Stimulated activated effector memory CD8-positive, alpha-beta T cell treated with anti-CD3 and anti-CD28 coated beads, Interleukin-12 subunit alpha, Interleukin-12 subunit beta, amount 100 ng/mL, for 72 hours (primary cell): ENCODE results near the gene TIMP1.
"Not testable (repeated sequence)": the region's sequence is repeated elsewhere in the genome, so short reads cannot be mapped to it uniquely, and the experiment has no call there.

Experiments
- ATAC-seq: fragments of 150-1000 bp; cut with Tn5 transposase; 2 replicates; pipeline ENCODE4 v1.10.0; 2021
- DNase-seq, 2 donors: peaks; one replicate each; pipeline ENCODE4 v3.0.0; 2021 to 2022; ENCODE audit warnings: low spot score in 2 of 2
- H3K27ac Mint-ChIP-seq: one replicate; pipeline ENCODE4 v1.8.0; 2022; ENCODE audit warnings: mild to moderate bottlenecking, mixed read lengths
- H3K36me3 Mint-ChIP-seq: one replicate; pipeline ENCODE4 v1.8.0; 2022; ENCODE audit warnings: mild to moderate bottlenecking, mixed read lengths
- H3K4me1 Mint-ChIP-seq: one replicate; pipeline ENCODE4 v1.8.0; 2022; ENCODE audit warnings: mixed read lengths
- H3K4me3 Mint-ChIP-seq: one replicate; pipeline ENCODE4 v1.8.0; 2022; ENCODE audit warnings: mild to moderate bottlenecking, mixed read lengths
- H3K9me3 Mint-ChIP-seq: one replicate; pipeline ENCODE4 v1.8.0; 2022; ENCODE audit warnings: mixed read lengths

The TIMP1 gene

DNA sequence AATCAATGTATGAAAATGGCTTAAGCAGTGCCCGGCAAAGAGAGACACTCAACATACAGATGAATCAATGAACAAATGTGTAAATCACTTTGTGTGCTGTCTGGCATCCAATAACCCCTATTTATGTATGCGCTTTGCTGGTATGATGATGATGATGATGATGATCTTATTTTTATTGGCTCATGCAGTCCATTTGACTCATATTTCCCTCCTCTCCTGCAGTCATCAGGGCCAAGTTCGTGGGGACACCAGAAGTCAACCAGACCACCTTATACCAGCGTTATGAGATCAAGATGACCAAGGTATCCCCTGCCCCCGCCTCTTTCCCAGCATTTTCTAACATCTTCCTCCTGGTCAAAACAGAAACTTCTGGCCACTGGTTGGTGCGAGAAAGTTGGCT, 2.5 kb downstream of the TIMP1 start:
- no peak overlapping the region for H3K27ac Mint-ChIP-seq
- H3K4me3 Mint-ChIP-seq: no peak overlapping the region
- peaks cover 10% of the 10 kb centered on the region for H3K36me3 Mint-ChIP-seq
- ATAC-seq (no peak), DNase-seq (no peak)
- H3K4me1 Mint-ChIP-seq: peaks cover 34% of the 10 kb centered on the region
- H3K9me3 Mint-ChIP-seq: no peaks in the 10 kb centered on the region

DNA sequence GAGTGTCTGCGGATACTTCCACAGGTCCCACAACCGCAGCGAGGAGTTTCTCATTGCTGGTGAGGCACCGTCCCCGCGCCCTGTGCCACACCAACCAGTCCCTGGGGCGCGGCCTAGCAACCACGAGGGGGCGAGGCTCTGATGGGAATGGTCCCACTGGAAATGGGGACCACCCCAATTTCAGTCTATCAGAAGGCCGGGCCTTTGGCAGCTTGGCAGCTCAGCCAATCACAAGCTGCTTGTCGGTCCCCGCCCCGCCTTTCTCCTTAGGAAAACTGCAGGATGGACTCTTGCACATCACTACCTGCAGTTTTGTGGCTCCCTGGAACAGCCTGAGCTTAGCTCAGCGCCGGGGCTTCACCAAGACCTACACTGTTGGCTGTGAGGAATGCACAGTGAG, 3.0 kb downstream of the TIMP1 start:
- ATAC-seq (no peak), DNase-seq (no peak)
- no peaks in the 10 kb centered on the region for H3K9me3 Mint-ChIP-seq
- no peak overlapping the region for H3K4me3 Mint-ChIP-seq
- H3K27ac Mint-ChIP-seq: no peak overlapping the region
- H3K36me3 Mint-ChIP-seq: peaks cover 10% of the 10 kb centered on the region
- peaks cover 30% of the 10 kb centered on the region for H3K4me1 Mint-ChIP-seq

DNA sequence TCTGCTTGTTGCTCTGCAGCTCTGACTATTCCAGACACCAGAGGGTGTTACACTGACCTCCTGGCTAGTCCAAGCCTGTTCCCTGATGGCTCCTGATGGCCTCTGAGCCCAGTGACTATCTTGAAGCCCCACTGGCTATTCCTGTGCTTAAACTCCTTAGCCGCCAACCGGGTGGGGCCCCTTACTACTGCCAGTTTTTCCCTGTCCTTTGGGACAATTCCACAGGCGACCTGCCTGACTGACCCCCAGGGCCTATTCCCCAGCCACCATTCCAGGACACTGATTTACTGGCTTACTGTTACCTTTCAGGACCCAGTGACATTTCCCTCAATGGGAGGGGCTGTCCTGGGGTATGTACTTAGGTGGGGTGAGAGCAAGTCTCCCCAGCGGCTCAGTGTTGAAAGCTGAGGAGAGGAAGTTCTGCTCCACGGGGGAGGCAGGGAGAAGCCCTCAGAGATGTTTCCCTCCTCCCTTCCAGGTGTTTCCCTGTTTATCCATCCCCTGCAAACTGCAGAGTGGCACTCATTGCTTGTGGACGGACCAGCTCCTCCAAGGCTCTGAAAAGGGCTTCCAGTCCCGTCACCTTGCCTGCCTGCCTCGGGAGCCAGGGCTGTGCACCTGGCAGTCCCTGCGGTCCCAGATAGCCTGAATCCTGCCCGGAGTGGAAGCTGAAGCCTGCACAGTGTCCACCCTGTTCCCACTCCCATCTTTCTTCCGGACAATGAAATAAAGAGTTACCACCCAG, 4.0 kb downstream of the TIMP1 start:
- Mint-ChIP-seq H3K9me3 (no peaks in the 10 kb centered on the region), H3K4me3 (no peak overlapping the region), H3K27ac (no peak overlapping the region), H3K36me3 (peaks cover 10% of the 10 kb centered on the region), H3K4me1 (peaks cover 30% of the 10 kb centered on the region)
- ATAC-seq (no peak), DNase-seq (no peak)

DNA sequence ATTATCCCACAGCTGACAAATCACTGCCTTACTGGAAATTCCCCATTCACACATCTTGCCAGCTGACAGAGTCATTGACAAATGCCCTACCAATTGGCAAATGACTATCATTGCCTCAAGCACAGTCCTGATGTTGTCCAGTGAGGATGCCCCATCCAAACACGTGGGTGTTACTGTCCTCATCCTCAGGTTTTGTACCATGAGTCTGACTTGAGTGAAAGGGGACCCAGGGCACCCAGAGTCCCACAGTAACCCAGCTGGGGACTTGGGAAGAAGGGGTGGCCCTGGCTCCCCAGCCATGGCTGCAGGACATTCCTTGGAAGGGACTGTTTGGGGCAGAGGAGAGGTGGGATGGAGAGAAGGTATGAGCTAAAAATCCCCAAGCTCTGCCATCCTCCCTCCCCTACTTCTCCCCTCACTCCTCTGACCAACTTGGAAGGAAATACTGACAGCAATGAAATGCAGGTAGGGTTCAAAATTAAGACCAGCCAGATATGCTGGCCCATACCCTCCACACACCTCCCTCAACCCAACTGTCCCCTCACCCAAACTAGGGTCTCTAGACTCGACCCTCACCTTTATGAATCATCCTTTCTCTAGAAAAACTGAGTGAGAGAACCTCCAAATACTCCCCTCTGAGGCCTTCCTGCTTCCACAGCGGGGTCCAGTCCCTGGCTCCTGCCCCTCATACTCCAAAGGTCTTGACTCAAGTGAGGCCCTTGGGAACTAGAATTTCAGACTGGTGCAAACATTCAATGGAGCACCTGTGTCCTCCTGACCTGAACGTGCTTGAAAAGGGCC, 5.1 kb downstream of the TIMP1 start:
- Mint-ChIP-seq H3K4me3 (no peak overlapping the region), H3K27ac (no peak overlapping the region), H3K36me3 (peaks cover 10% of the 10 kb centered on the region), H3K4me1 (peaks cover 22% of the 10 kb centered on the region), H3K9me3 (no peaks in the 10 kb centered on the region)
- DNase-seq (no peak), ATAC-seq (no peak)

DNA sequence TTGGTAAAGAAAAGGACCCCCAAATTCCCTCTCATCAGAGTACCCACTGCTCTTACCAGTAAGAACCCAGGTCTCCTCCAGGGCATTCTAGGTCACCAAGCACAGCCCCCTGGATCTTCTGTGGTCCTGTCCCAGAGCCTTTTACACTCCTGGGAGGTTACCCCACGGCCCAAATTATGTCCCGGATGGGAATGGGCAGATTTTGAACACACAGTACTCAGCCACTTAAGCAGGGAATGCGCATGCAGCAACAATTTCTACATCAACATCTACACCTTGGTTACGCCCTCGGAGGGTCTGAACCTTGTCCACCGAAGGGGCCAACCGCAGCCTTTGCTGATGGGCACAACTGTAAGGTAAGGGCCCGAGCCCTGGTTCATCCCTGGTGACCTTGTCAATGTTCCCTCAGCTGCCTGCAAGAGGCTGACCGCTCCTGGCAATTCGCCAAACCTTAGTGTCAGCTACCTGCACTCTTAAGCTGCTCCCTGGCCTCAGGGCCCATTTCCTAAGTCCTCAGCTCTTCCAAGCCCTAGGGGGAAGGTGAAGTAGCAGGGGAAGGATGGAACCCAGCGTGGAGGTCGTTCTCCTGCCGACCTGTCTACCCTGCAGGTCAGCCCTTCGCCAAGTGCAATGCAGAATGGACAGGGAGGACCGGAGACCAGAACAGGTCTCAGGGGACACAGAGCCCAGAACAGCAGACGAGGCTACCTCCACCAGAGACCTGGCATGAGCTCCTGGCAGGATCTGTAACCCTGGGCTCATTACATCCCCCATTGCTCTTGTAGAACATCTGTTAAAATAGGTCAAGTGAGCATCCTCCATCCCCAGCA, 5.9 kb downstream of the TIMP1 start:
- ATAC-seq (no peak), DNase-seq (no peak)
- peaks cover 14% of the 10 kb centered on the region for H3K4me1 Mint-ChIP-seq
- no peak overlapping the region for H3K27ac Mint-ChIP-seq
- no peak overlapping the region for H3K4me3 Mint-ChIP-seq
- H3K9me3 Mint-ChIP-seq: no peaks in the 10 kb centered on the region
- H3K36me3 Mint-ChIP-seq: peaks cover 10% of the 10 kb centered on the region

DNA sequence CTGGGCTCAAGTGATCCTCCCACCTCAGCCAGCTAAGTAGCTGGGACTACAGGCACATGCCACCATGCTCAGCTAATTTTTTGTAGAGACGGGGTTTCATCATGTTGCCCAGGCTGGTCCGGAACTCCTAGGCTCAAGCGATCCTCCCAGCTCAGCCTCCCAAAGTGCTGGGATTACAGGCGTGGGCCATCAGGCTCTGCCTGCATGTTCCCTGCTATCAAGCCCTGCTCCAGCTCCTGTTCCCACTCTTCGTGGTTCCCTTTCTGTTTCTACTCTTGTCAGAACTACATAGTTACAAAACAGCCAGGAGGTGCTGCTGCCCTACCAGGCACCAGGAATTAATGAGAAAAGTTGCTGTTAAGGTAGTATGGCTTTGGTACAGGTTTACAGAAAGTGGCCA, 8.7 kb downstream of the TIMP1 start:
- Mint-ChIP-seq H3K27ac (no peak overlapping the region), H3K36me3 (peaks cover 2% of the 10 kb centered on the region), H3K4me1 (peaks cover under 1% of the 10 kb centered on the region), H3K9me3 (no peaks in the 10 kb centered on the region), H3K4me3 (no peak overlapping the region)
- no peak for ATAC-seq
- no peak for DNase-seq

DNA sequence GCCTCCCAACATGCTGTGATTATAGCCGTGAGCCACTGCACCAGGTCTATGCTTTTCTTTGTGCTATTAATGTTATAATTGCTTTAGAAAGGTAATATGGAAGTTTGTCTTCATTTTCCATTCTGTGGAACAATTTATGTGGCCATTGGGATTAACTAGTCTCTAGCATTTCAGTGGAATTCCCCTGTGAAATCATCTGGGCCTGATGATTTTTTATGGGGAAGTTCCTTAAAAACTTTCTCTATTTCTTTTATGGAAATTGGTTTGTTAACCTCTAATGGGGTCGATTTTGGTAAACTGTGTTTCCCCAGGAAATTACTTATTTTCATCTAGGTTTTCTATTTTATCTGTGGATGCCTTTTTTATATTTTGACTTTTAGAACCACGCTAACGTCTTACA, 11.3 kb downstream of the TIMP1 start:
- Mint-ChIP-seq H3K36me3 (no peaks in the 10 kb centered on the region), H3K4me3 (no peak overlapping the region), H3K4me1 (no peaks in the 10 kb centered on the region), H3K27ac (no peak overlapping the region), H3K9me3 (peaks cover 2% of the 10 kb centered on the region)
- no peak for ATAC-seq
- no peak for DNase-seq

- peak overlapping the region; percentile 10 for H3K27ac Mint-ChIP-seq
- H3K36me3 Mint-ChIP-seq: no peaks in the 10 kb centered on the region
- H3K9me3 Mint-ChIP-seq: peaks cover 4% of the 10 kb centered on the region
- DNase-seq (no peak), ATAC-seq (no peak)
- no peaks in the 10 kb centered on the region for H3K4me1 Mint-ChIP-seq
- no peak overlapping the region for H3K4me3 Mint-ChIP-seq
These were observed 13.5 kb downstream of the TIMP1 start for GRCh38 chrX:47595716-47596251.

GRCh38 chrX:47596256-47596655, 14.0 kb downstream of the TIMP1 start:
- ATAC-seq: no peak
- Mint-ChIP-seq H3K27ac (peak overlapping the region; percentile 10), H3K4me1 (no peaks in the 10 kb centered on the region), H3K9me3 (peaks cover 4% of the 10 kb centered on the region), H3K4me3 (no peak overlapping the region), H3K36me3 (no peaks in the 10 kb centered on the region)
- DNase-seq: no peak

DNA sequence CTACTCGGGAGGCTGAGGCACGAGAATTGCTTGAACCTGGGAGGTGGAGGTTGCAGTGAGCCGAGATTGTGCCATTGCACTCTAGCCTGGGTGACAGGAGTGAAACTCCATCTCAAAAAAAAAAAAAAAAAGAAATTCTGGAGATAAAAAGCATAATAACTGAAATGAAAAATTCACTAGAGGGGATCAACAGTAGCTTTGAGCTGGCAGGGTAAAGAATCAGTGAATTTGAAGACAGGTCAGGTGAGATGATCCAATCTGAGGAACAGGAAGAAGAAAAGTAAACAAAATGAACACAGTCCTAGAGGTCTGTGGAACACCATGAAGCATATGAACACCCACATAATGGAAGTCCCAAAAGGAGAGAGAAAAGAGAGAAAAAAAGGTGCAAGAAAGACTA, 15.0 kb downstream of the TIMP1 start:
- ATAC-seq (no peak), DNase-seq (no peak)
- Mint-ChIP-seq H3K36me3 (no peaks in the 10 kb centered on the region), H3K4me3 (no peak overlapping the region), H3K9me3 (peaks cover 4% of the 10 kb centered on the region), H3K4me1 (no peaks in the 10 kb centered on the region), H3K27ac (no peak overlapping the region)

DNA sequence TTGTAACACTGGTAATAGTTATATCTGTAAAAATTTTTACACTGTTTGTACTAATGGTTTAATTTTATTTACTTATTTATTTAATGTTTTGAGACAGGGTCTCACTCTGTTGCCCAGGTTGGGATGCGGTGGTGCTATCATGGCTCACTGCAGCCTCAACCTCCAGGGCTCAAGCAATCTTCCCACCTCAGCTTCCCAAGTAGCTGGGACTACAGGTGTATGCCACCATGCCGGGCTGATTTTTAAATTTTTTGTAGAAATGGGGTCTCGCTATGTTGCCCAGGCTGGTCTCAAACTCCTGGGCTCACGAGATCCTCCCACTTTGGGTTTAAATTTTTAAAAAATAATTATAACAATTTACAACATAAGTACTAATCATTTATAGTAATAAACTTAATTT, 20.9 kb downstream of the TIMP1 start:
- not testable (repeated sequence) for ATAC-seq, H3K9me3 Mint-ChIP-seq, H3K4me1 Mint-ChIP-seq, H3K36me3 Mint-ChIP-seq, DNase-seq, H3K4me3 Mint-ChIP-seq, H3K27ac Mint-ChIP-seq

DNA sequence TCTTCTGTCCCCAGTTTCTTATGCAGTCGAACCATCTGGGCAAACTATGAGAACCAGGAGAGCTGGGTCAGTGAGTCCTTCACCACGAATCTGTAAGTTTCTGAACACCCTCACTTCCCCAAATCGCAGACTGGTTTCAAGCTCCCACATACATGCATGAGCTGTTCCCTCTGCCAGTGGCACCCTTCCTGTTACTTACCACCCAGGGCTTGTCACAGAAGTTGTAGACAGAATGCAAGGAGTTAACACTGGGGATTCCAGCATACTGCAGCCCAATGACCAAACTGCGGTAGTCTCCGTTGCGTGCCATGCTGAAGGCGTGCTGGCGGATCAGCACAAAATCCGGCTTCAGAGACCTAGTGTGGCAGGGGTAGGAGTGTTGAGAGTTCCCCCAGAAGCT, 22.8 kb downstream of the TIMP1 start:
- Mint-ChIP-seq H3K36me3 (no peaks in the 10 kb centered on the region), H3K9me3 (peaks cover 2% of the 10 kb centered on the region), H3K27ac (no peak overlapping the region), H3K4me3 (no peak overlapping the region), H3K4me1 (no peaks in the 10 kb centered on the region)
- DNase-seq (no peak), ATAC-seq (no peak)

DNA sequence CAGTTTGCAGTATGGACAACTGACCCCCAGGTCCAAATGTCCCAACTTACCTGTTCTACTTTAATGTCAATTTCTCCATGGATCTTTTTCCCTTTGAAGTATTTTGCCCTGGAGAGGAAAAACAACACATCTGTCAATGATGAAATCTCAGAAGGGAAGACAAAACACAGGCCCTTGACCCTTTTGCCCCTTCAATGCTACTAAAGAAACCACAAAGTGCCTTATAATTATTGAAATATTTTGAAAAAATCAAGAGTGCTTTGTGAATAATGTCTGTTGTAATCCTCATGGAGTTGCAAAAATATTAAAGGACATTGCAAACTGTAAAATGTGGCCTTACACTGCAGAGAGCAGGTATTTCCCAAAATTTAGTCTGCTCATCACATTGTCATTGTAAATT, 24.9 kb downstream of the TIMP1 start:
- ATAC-seq (no peak), DNase-seq (no peak)
- Mint-ChIP-seq H3K27ac (no peak overlapping the region), H3K36me3 (no peaks in the 10 kb centered on the region), H3K4me3 (no peak overlapping the region), H3K9me3 (no peaks in the 10 kb centered on the region), H3K4me1 (no peaks in the 10 kb centered on the region)

DNA sequence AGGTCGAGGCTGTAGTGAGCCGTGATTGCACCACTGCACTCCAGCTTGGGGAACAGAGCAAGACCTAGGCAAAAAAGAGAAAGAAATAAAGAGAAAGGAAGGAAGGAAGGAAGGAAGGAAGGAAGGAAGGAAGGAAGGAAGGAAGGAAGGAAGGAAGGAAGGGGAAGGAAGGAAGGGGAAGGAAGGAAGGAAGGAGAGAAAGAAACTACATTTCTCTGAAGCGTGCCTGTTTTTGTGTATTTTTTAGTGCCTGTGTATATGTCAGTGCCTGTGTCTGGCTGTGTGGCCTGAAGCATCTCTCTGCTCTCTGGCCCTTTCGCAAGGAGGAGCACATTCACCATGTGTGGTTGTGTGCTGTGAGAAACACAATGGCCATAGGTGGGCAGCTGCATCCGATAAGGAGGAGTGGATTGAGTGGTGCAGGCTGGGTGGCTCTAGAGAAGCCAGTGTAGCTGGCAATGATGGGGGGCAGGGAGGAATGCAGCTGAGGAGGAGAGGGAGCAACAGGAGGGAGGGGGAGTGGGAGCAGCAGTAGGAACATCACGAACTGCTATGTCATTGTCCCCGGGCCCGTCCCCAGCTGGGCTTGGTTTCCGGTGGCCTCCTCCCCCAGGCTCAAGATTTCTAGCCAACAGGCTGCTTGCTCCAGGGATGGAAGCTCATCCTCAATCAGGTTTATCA, 26.0 kb downstream of the TIMP1 start:
- Mint-ChIP-seq H3K4me1 (no peaks in the 10 kb centered on the region), H3K9me3 (no peaks in the 10 kb centered on the region), H3K27ac (no peak overlapping the region), H3K4me3 (no peak overlapping the region), H3K36me3 (no peaks in the 10 kb centered on the region)
- ATAC-seq: no peak
- no peak for DNase-seq

- Mint-ChIP-seq H3K9me3 (no peaks in the 10 kb centered on the region), H3K36me3 (no peaks in the 10 kb centered on the region), H3K27ac (no peak overlapping the region), H3K4me1 (no peaks in the 10 kb centered on the region), H3K4me3 (no peak overlapping the region)
- ATAC-seq: no peak
- DNase-seq: no peak
These were observed 28.3 kb downstream of the TIMP1 start for GRCh38 chrX:47610511-47610910.
